ENCODE data around the gene LRRC28.

LRRC28 gene

DNA sequence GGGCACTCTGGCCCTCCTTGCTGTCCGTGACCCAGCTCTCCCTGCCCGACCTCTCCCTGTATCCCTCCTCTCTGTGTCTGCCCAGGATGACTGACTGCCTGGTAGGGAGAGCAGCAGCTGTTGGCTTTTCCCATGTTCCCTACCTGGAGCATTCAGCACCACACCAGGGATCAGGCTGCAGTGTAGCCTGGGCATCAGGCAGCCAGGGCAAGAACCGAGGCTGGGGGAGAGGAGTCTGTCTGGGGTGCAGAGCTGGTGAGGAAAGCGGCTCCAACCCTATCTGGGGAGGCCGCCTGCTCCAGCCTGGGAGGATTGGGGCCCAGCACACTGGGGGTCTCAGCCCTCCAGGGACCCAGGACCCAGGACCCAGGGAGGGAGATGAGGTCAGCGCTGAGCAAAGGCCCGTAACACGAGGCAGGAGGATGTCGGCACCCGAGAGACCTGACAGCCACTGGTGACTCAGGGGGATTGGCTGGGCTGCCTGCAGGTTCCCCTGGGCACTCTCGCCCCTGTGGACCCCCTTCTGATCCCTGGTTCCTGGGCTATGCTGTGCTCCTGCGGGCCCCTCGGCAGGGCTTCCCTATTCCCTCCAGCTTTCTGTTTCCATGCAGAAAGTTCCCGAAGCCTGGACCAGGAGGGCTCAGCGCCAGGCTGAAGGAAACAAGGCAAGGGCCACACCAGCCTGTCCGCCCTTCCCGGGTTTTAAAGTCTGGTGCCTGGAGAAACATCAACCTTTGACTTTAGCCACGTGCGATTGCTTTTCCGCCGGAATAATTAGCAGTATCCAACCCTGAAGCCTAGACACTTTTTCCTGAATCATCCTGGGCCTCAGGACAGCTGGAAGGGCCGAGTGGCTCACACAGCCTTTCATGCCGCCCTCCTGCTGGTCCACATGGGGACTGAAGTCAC, 186.3 kb downstream of the LRRC28 start:
- no peak for DNase-seq

DNA sequence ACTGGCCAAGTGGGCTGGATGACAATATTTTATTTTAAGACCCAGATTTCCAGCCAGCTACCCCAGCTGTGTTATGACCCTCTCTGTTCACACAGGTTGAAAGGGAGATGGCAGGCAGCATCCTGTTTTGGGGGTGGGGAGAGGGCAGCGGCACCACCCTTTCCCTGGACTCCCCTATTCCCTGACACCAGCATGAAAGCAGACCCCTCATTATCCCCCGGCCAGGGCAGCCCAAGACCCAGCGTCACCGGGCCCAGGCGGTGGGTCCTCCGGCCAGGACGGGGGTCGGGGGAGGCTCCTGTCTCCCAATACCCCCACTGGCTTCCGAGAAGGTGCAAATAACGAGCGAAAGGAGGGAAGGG, 186.9 kb downstream of the LRRC28 start:
- no peak for DNase-seq

DNA sequence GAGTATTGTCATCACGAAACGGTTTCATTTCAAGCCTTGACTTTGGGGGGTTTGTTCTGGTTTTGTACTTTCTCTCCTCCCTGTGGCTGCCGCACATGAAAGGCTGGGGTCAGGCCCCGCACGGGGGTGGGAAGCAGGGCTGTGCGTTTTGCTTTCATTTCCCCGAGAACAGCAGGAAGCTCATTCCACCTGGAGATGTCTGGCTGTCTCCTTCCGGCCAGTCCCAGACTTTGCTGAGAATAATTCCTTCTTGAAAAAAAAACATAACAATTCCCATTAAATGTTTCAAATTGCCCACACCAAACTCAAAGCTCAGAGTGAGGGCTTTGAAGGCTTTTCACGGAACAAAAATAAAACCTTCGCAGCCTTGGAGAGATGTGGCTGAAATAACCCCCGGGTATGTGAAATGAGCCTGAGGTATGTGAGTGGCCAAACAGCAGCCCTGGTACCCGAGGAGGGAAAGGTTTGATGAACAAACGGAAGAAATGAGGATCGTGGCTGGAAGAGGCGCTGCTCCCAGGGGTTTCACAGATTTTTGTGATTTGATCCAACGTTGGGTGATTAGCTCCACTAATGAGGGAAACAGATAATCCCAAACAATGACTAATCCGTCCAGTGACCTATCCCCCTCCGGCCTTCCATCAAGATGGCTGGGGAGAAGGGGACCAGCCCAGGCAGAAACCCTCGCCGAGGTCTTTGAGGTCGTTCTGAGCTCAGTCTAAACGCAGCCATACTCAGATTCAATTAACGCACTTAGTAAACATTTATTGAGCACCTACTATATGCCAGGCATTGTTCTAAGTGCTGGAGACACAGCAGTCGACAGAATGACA, 187.6 kb downstream of the LRRC28 start:
- DNase-seq: peak; percentile 25

DNA sequence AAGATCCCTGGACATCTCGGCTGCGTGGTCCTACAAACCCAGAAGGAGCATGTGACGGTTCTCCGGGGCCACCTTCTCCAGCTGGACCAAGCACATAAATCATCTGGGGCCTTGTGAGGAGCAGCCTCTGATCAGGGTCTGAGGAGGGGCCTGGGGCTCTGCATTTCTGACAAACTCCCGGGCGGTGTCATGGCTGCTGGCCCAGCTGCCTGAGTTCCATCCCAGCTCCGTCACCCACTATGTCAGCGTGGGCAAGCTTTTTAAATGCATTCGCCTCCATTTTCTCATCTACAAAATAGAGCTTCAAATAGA, 188.2 kb downstream of the LRRC28 start:
- no peak for DNase-seq

DNA sequence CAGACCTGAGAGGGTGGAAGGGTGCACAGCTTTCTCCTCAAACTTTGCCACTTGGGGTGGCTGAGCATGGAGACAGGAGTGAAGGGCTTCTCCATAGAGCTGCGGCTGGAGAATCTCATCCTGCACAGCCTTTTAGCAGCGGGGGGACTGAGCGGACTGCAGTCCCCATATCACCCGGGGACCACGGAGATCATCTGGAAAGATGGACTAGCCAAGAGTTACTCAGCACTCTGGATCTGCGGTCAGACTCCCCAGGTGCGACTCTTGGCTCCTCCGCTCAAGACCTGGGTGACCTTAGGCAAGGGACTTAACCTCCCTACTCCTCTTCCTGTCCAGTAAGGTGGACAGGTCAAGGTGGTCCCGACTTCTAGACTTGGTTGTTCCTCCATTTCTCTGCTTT, 188.7 kb downstream of the LRRC28 start:
- no peak for DNase-seq
